H1 (cell line): ENCODE data around the gene OR2L5. TPM values are rescaled to one million over a fixed set of nuclear protein-coding genes. Genes with fewer than 3 reads are reported as not detected.

Experiments
- CTCF ChIA-PET: fragments of 300-600 bp; sonication (Branson Sonifier 250); formaldehyde crosslinking; loops from one replicate; lab custom pipeline; 2021; ENCODE audit not compliant: partially characterized antibody; lab: Charles Lee
- POLR2A ChIA-PET: fragments of 300-600 bp; sonication (Branson Sonifier 250); formaldehyde crosslinking; loops from one replicate; lab custom pipeline; 2021; ENCODE audit warnings: inconsistent platforms; ENCODE audit not compliant: partially characterized antibody; lab: Charles Lee
- DNase-seq, 2 experiments: peaks; one replicate each; pipeline versions ENCODE4 v3.0.0 to v3.0.0-alpha.2; 2010 to 2022; ENCODE audit warnings: low spot score in 2 of 2, low read depth in 1 of 2, mixed read lengths in 1 of 2
- FAIRE-seq: peaks from 2 replicates; lab custom pipeline; 2011; peaks lifted over from hg19 to GRCh38; lab: Jason Lieb, UNC
- H2AFZ ChIP-seq: 2 replicates; pipeline ENCODE4 v1.8.1; 2012; ENCODE audit warnings: low read length, inconsistent platforms
- H2AK5ac ChIP-seq: 2 replicates; pipeline ENCODE4 v1.6.1; 2013; ENCODE audit warnings: low read depth, low read length
- H2BK120ac ChIP-seq: replicated peaks from 2 replicates; pipeline ENCODE3; 2013; ENCODE audit warnings: low read depth, low read length, inconsistent platforms
- H2BK12ac ChIP-seq: 2 replicates; pipeline ENCODE4 v1.6.1; 2013; ENCODE audit warnings: low read depth, low read length
- H2BK15ac ChIP-seq: 2 replicates; pipeline ENCODE4 v1.6.1; 2013; ENCODE audit warnings: low read length
- H2BK20ac ChIP-seq: 2 replicates; pipeline ENCODE4 v1.6.1; 2013; ENCODE audit warnings: low read length
- H2BK5ac ChIP-seq: 2 replicates; pipeline ENCODE4 v1.6.1; 2013; ENCODE audit warnings: low read depth, low read length
- H3K14ac ChIP-seq: 2 replicates; pipeline ENCODE4 v1.6.1; 2013; ENCODE audit warnings: inconsistent platforms; ENCODE audit not compliant: insufficient read length
- H3K18ac ChIP-seq: 2 replicates; pipeline ENCODE4 v1.6.1; 2013; ENCODE audit warnings: low read length; ENCODE audit errors: extremely low read depth
- H3K23ac ChIP-seq: 2 replicates; pipeline ENCODE4 v1.6.1; 2013; ENCODE audit warnings: inconsistent platforms; ENCODE audit not compliant: insufficient read length
- H3K23me2 ChIP-seq: 2 replicates; pipeline ENCODE4 v1.6.1; 2013; ENCODE audit warnings: low read depth, low read length
- H3K27ac ChIP-seq: 2 replicates; pipeline ENCODE4 v1.6.1; 2011; ENCODE audit warnings: low read depth, low read length, inconsistent platforms
- H3K27me3 ChIP-seq, 4 experiments: replicated peaks in 1 of 4; 1 replicate in 1 of 4; 2 replicates in 3 of 4; pipeline versions ENCODE4 v1.6.1 to v1.8.1; 2011 to 2013; ENCODE audit warnings: low read length in 3 of 4, mild to moderate bottlenecking in 3 of 4, inconsistent platforms in 2 of 4, mixed read lengths in 2 of 4, moderate library complexity in 1 of 4; ENCODE audit not compliant: control insufficient read depth in 3 of 4, insufficient read depth in 3 of 4; ENCODE audit errors: extremely low read depth in 1 of 4
- H3K36me3 ChIP-seq, 4 experiments: 2 replicates each; pipeline versions ENCODE4 v1.6.1 to v1.8.1; 2011 to 2013; ENCODE audit warnings: mild to moderate bottlenecking in 4 of 4, low read length in 3 of 4, moderate library complexity in 2 of 4, control low read depth in 1 of 4, inconsistent platforms in 1 of 4; ENCODE audit not compliant: insufficient read depth in 4 of 4, control insufficient read depth in 2 of 4
- H3K4ac ChIP-seq: replicated peaks from 2 replicates; pipeline ENCODE3; 2013; ENCODE audit warnings: low read length, low read depth, mixed read lengths, inconsistent platforms; ENCODE audit not compliant: insufficient read length
- H3K4me1 ChIP-seq, 4 experiments: replicated peaks in 1 of 4; 1 replicate in 1 of 4; 2 replicates in 3 of 4; pipeline versions ENCODE4 v1.6.1 to v1.8.1; 2011 to 2013; ENCODE audit warnings: low read length in 3 of 4, inconsistent platforms in 2 of 4, mixed read lengths in 1 of 4; ENCODE audit not compliant: insufficient read depth in 4 of 4, control insufficient read depth in 3 of 4
- H3K4me2 ChIP-seq, 2 experiments: 2 replicates each; pipeline versions ENCODE4 v1.6.1 to v1.8.1; 2011 to 2013; ENCODE audit warnings: low read depth in 2 of 2, low read length in 2 of 2, control low read depth in 1 of 2, inconsistent platforms in 1 of 2, mild to moderate bottlenecking in 1 of 2; ENCODE audit not compliant: insufficient read depth in 1 of 2
- H3K4me3 ChIP-seq, 4 experiments: fragments of 200-600, 300-600 bp in 1 of 4; sonication (generic), shearing (Covaris generic), sonication (Bioruptor Twin) in 1 of 4; 2 replicates each; pipeline versions ENCODE4 v1.5.1 to v1.8.1; 2011 to 2016; ENCODE audit warnings: low read length in 4 of 4, low read depth in 3 of 4, control low read depth in 2 of 4, inconsistent platforms in 2 of 4, mild to moderate bottlenecking in 2 of 4, mixed read lengths in 1 of 4, moderate library complexity in 1 of 4; ENCODE audit not compliant: insufficient read depth in 2 of 4; ENCODE audit errors: extremely low read depth in 1 of 4
- H3K56ac ChIP-seq: replicated peaks from 2 replicates; pipeline ENCODE3; 2013; ENCODE audit warnings: low read depth, mild to moderate bottlenecking, mixed read lengths, low read length, inconsistent platforms; ENCODE audit not compliant: insufficient read length
- H3K79me1 ChIP-seq: 2 replicates; pipeline ENCODE4 v1.6.1; 2013; ENCODE audit warnings: low read depth, low read length, control low read depth
- H3K79me2 ChIP-seq, 2 experiments: 2 replicates each; pipeline versions ENCODE4 v1.6.1 to v1.8.1; 2012 to 2013; ENCODE audit warnings: low read length in 2 of 2, mild to moderate bottlenecking in 2 of 2, inconsistent platforms in 1 of 2; ENCODE audit not compliant: insufficient read depth in 2 of 2, control insufficient read depth in 1 of 2
- H3K9ac ChIP-seq, 4 experiments: replicated peaks in 1 of 4; 1 replicate in 1 of 4; 2 replicates in 3 of 4; pipeline versions ENCODE4 v1.6.1 to v1.8.1; 2011 to 2013; ENCODE audit warnings: low read depth in 3 of 4, low read length in 3 of 4, control low read depth in 2 of 4, mild to moderate bottlenecking in 2 of 4, moderate library complexity in 2 of 4, inconsistent platforms in 1 of 4; ENCODE audit errors: extremely low read depth in 1 of 4
- H3K9me3 ChIP-seq, 2 experiments: 2 replicates each; pipeline versions ENCODE4 v1.6.1 to v1.8.1; 2012 to 2013; ENCODE audit warnings: mild to moderate bottlenecking in 2 of 2, moderate library complexity in 2 of 2, control low read depth in 1 of 2, inconsistent platforms in 1 of 2, low read depth in 1 of 2, low read length in 1 of 2, mixed read lengths in 1 of 2; ENCODE audit not compliant: insufficient read depth in 2 of 2
- H4K20me1 ChIP-seq, 2 experiments: replicated peaks in 1 of 2; 2 replicates each; pipeline versions ENCODE3 to v1.8.1; 2011 to 2013; ENCODE audit warnings: inconsistent platforms in 2 of 2, low read length in 2 of 2, mild to moderate bottlenecking in 1 of 2; ENCODE audit not compliant: insufficient read depth in 2 of 2, control insufficient read depth in 1 of 2
- H4K5ac ChIP-seq: 2 replicates; pipeline ENCODE4 v1.6.1; 2013; ENCODE audit warnings: low read length, low read depth, mixed read lengths, inconsistent platforms; ENCODE audit not compliant: insufficient read length
- H4K8ac ChIP-seq: 2 replicates; pipeline ENCODE4 v1.8.0; 2013; ENCODE audit warnings: mild to moderate bottlenecking, moderate library complexity, low read length, inconsistent platforms; ENCODE audit not compliant: insufficient read depth; ENCODE audit errors: extremely low read depth
- H4K91ac ChIP-seq: replicated peaks from 2 replicates; pipeline ENCODE3; 2013; ENCODE audit warnings: low read length, mixed read lengths, inconsistent platforms; ENCODE audit not compliant: insufficient read length
- POLR2AphosphoS5 ChIP-seq: IDR thresholded peaks from 2 replicates; pipeline ENCODE4 v1.6.1; 2011; ENCODE audit warnings: low read depth, low read length
- WGBS, 2 experiments: shearing (Covaris generic) in 1 of 2; methylation state at CpG; one replicate each; pipeline versions ENCODE4 v1.1.6 to v1.1.7; 2013 to 2015; ENCODE audit warnings: low lambda C conversion rate in 2 of 2, mixed read lengths in 2 of 2, inconsistent platforms in 1 of 2, low coverage in 1 of 2, missing lambda C conversion rate in 1 of 2; ENCODE audit not compliant: insufficient replicate concordance in 2 of 2, insufficient coverage in 1 of 2, insufficient read length in 1 of 2; ENCODE audit errors: extremely low coverage in 1 of 2, missing lambda C conversion rate in 1 of 2; 5-methylcytosine and 5-hydroxymethylcytosine counted together
- polyA plus RNA-seq, 7 experiments: library from polyadenylated mRNA; depleted of rRNA in 3 of 7; stranded (reverse) in 5 of 7; unstranded in 2 of 7; fragments of >200 nt in 5 of 7; fragments of 200-250 nt in 2 of 7; gene quantifications; 1 replicate in 5 of 7; 2 replicates in 1 of 7; 4 replicates in 1 of 7; pipeline versions ENCODE4 v1.2.1 to v1.2.3, GENCODE V29; 2011 to 2013; ENCODE audit warnings: missing spikeins in 2 of 7, mixed read lengths in 2 of 7
- total RNA-seq: library from RNA; stranded (reverse); fragmentation: NEBNext Ultra II Directional; extraction: Animal tissue kit (Norgen Biotek cat#: 25700); gene quantifications from 2 replicates; pipeline ENCODE4 v1.2.1, GENCODE V29; 2021

Gene OR2L5
- total and polyA plus RNA-seq, 2 of the 8 experiments (the other 6 are each of a cell fraction or from before 2014, with no cell fraction given) = not detected

DNA sequence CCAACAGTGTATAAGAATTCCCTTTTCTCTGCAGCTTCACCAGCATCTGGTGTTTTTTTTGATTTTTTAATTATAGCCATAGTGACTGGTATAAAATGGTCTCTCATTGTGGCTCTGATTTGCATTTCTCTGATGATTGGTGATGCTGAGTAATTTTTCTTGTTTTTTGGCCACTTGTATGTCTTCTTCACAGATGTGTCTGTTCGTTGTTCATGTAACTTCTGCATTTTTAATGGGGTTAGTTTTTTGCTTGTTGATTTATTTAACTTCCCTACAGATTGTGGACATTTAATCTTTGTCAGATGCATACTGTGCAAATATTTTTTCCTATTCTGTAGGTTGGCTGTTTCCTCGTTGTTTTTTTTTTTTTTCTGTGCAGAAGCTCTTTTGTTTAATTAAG lies 20.5 kb upstream of the OR2L5 start:
- no peak overlapping the region for H3K4me2 ChIP-seq
- H3K9ac ChIP-seq = no peak overlapping the region
- ChIA-PET POLR2A (no interaction called here), CTCF (no interaction called here)
- H3K4me3 ChIP-seq = no peak overlapping the region
- no peak overlapping the region for H2BK12ac ChIP-seq
- H2BK15ac ChIP-seq = no peak overlapping the region
- H4K8ac ChIP-seq = no peak overlapping the region
- H3K18ac ChIP-seq = no peak overlapping the region
- no peaks in the 10 kb centered on the region for H3K79me1 ChIP-seq
- no peak overlapping the region for H3K27ac ChIP-seq
- WGBS, 2 experiments = 66% methylated on average over 2 of the region's 2 CpGs; no CpG with 5 or more reads in 1 of the 2 experiments
- FAIRE-seq (no peak), DNase-seq (no peak)
- no peaks in the 10 kb centered on the region for H3K4me1 ChIP-seq
- no peak overlapping the region for H3K14ac ChIP-seq
- no peak overlapping the region for H2BK5ac ChIP-seq
- H4K91ac ChIP-seq = no peak overlapping the region
- no peak overlapping the region for H3K23ac ChIP-seq
- H2BK120ac ChIP-seq = no peak overlapping the region
- no peak overlapping the region for H2AK5ac ChIP-seq
- no peak overlapping the region for H3K56ac ChIP-seq
- no peaks in the 10 kb centered on the region for H3K27me3 ChIP-seq
- H3K4ac ChIP-seq = no peak overlapping the region
- no peak overlapping the region for H2AFZ ChIP-seq
- no peak overlapping the region for H4K5ac ChIP-seq
- no peaks in the 10 kb centered on the region for H4K20me1 ChIP-seq
- H2BK20ac ChIP-seq = no peak overlapping the region
- H3K9me3 ChIP-seq = peaks cover 61 to 75% of the 10 kb centered on the region in 2 experiments
- H3K23me2 ChIP-seq = no peaks in the 10 kb centered on the region
- H3K79me2 ChIP-seq = no peaks in the 10 kb centered on the region
- H3K36me3 ChIP-seq = no peaks in the 10 kb centered on the region
- no peak for TF ChIP-seq POLR2AphosphoS5
